OCI-LY1 (cell line): Measurements from ENCODE around the gene DDX10.
"Not testable (repeated sequence)": the region's sequence is repeated elsewhere in the genome, so short reads cannot be mapped to it uniquely, and the experiment has no call there.

Experiments used
- H2AFZ ChIP-seq: fragments of 200-600 bp; sonication (generic), shearing (Covaris generic); 2 replicates; pipeline ENCODE4 v1.6.0; 2014; ENCODE audit warnings: antibody characterized with exemption, mild to moderate bottlenecking, low read length
- H3F3A ChIP-seq: fragments of 200-600 bp; sonication (generic), shearing (Covaris generic); 2 replicates; pipeline ENCODE4 v1.6.0; 2014; ENCODE audit warnings: mild to moderate bottlenecking, antibody characterized with exemption, low read length, moderate library complexity; ENCODE audit not compliant: insufficient read depth
- H3K27ac ChIP-seq: fragments of 200-600 bp; sonication (generic); 2 replicates; pipeline ENCODE4 v1.5.1; 2014; ENCODE audit warnings: low read length, mixed run types, mild to moderate bottlenecking, low read depth; ENCODE audit not compliant: poor library complexity, severe bottlenecking
- H3K27me3 ChIP-seq: fragments of 200-600 bp; sonication (generic); 2 replicates; pipeline ENCODE4 v1.6.0; 2014; ENCODE audit warnings: antibody characterized with exemption, mild to moderate bottlenecking, low read length, moderate library complexity; ENCODE audit not compliant: insufficient read depth
- H3K36me3 ChIP-seq: fragments of 200-600 bp; sonication (generic); 2 replicates; pipeline ENCODE4 v1.6.1; 2014; ENCODE audit warnings: mild to moderate bottlenecking, antibody characterized with exemption, low read length, moderate library complexity, mixed read lengths; ENCODE audit not compliant: insufficient read depth
- H3K4me1 ChIP-seq: fragments of 200-600 bp; sonication (generic); 2 replicates; pipeline ENCODE4 v1.5.1; 2014; ENCODE audit warnings: mild to moderate bottlenecking, low read length, moderate library complexity; ENCODE audit not compliant: insufficient read depth, severe bottlenecking
- H3K4me2 ChIP-seq: fragments of 200-600 bp; sonication (generic), shearing (Covaris generic); 2 replicates; pipeline ENCODE4 v1.6.1; 2014; ENCODE audit warnings: low read length
- H3K4me3 ChIP-seq: fragments of 200-600 bp; sonication (generic); 2 replicates; pipeline ENCODE4 v1.5.1; 2014; ENCODE audit warnings: low read length, low read depth, mild to moderate bottlenecking, mixed read lengths; ENCODE audit not compliant: poor library complexity, severe bottlenecking
- H3K79me2 ChIP-seq: fragments of 200-600 bp; shearing (Covaris generic); 2 replicates; pipeline ENCODE4 v1.6.1; 2016; ENCODE audit warnings: mixed run types, low read length, mixed read lengths; ENCODE audit not compliant: insufficient read depth
- H3K9ac ChIP-seq: fragments of 200-600 bp; sonication (generic), shearing (Covaris generic); 2 replicates; pipeline ENCODE4 v1.6.1; 2014; ENCODE audit warnings: mild to moderate bottlenecking, low read length, mixed read lengths
- H3K9me2 ChIP-seq: fragments of 200-600 bp; sonication (generic), shearing (Covaris generic); 2 replicates; pipeline ENCODE4 v1.6.1; 2014; ENCODE audit warnings: low read depth, mild to moderate bottlenecking, low read length, mixed read lengths
- H3K9me3 ChIP-seq: fragments of 200-600 bp; shearing (Covaris generic); 2 replicates; pipeline ENCODE4 v1.6.1; 2014; ENCODE audit warnings: low read length, mixed read lengths
- H4K20me1 ChIP-seq: fragments of 200-600 bp; sonication (generic), shearing (Covaris generic); 2 replicates; pipeline ENCODE4 v1.6.0; 2016; ENCODE audit warnings: mild to moderate bottlenecking, low read length; ENCODE audit not compliant: insufficient read depth
- EZH2 ChIP-seq: fragments of 200-600 bp; sonication (generic), shearing (Covaris generic); IDR thresholded peaks from 2 replicates; pipeline ENCODE4 v1.8.0; 2017; ENCODE audit warnings: borderline replicate concordance, mixed run types, mild to moderate bottlenecking, antibody characterized with exemption, low read length, moderate library complexity, mixed read lengths
- TF ChIP-seq, protein P1 (sequence below): fragments of 200-600 bp; sonication (generic), shearing (Covaris generic); IDR thresholded peaks from 2 replicates; pipeline ENCODE4 v1.5.1; 2017; ENCODE audit warnings: mild to moderate bottlenecking, antibody characterized with exemption, low read length, moderate library complexity, mixed read lengths

The DDX10 gene

GRCh38 chr11:108636222-108636621 is 28.6 kb upstream of the DDX10 start:
- TF ChIP-seq, protein P1, sequence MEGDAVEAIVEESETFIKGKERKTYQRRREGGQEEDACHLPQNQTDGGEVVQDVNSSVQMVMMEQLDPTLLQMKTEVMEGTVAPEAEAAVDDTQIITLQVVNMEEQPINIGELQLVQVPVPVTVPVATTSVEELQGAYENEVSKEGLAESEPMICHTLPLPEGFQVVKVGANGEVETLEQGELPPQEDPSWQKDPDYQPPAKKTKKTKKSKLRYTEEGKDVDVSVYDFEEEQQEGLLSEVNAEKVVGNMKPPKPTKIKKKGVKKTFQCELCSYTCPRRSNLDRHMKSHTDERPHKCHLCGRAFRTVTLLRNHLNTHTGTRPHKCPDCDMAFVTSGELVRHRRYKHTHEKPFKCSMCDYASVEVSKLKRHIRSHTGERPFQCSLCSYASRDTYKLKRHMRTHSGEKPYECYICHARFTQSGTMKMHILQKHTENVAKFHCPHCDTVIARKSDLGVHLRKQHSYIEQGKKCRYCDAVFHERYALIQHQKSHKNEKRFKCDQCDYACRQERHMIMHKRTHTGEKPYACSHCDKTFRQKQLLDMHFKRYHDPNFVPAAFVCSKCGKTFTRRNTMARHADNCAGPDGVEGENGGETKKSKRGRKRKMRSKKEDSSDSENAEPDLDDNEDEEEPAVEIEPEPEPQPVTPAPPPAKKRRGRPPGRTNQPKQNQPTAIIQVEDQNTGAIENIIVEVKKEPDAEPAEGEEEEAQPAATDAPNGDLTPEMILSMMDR, result no peak
- TF ChIP-seq EZH2, result no peak
- Histone ChIP-seq H3K4me1 (no peaks in the 10 kb centered on the region), H3K4me2 (no peak overlapping the region), H2AFZ (no peak overlapping the region), H3K9me3 (no peaks in the 10 kb centered on the region), H3F3A (no peaks in the 10 kb centered on the region), H3K36me3 (no peaks in the 10 kb centered on the region), H3K79me2 (no peaks in the 10 kb centered on the region), H3K4me3 (no peak overlapping the region), H3K27me3 (no peaks in the 10 kb centered on the region), H4K20me1 (no peaks in the 10 kb centered on the region), H3K27ac (no peak overlapping the region), H3K9me2 (no peaks in the 10 kb centered on the region), H3K9ac (no peak overlapping the region)

- Histone ChIP-seq H3K9me2 (no peaks in the 10 kb centered on the region), H3F3A (no peaks in the 10 kb centered on the region), H3K27me3 (no peaks in the 10 kb centered on the region), H2AFZ (no peak overlapping the region), H3K27ac (no peak overlapping the region), H3K4me1 (no peaks in the 10 kb centered on the region), H3K79me2 (no peaks in the 10 kb centered on the region), H3K9ac (no peak overlapping the region), H3K36me3 (no peaks in the 10 kb centered on the region), H4K20me1 (no peaks in the 10 kb centered on the region), H3K9me3 (no peaks in the 10 kb centered on the region), H3K4me2 (no peak overlapping the region), H3K4me3 (no peak overlapping the region)
- TF ChIP-seq, protein P1, result no peak
- TF ChIP-seq EZH2, result no peak
Measured at GRCh38 chr11:108639146-108639545, 25.7 kb upstream of the DDX10 start.

- H3K27ac ChIP-seq, H4K20me1 ChIP-seq, H3K9me2 ChIP-seq, H3K4me1 ChIP-seq, H3K9ac ChIP-seq, H3K4me2 ChIP-seq, H3K9me3 ChIP-seq, H3F3A ChIP-seq, H2AFZ ChIP-seq, H3K4me3 ChIP-seq, H3K27me3 ChIP-seq, H3K36me3 ChIP-seq, H3K79me2 ChIP-seq: not testable (repeated sequence)
Measured at GRCh38 chr11:108641752-108642151, 23.1 kb upstream of the DDX10 start.

GRCh38 chr11:108643974-108644373 is 20.9 kb upstream of the DDX10 start:
- no peak overlapping the region for H3K9ac ChIP-seq
- H3F3A ChIP-seq, result no peaks in the 10 kb centered on the region
- H3K27ac ChIP-seq, result no peak overlapping the region
- H2AFZ ChIP-seq, result no peak overlapping the region
- no peaks in the 10 kb centered on the region for H4K20me1 ChIP-seq
- H3K36me3 ChIP-seq, result no peaks in the 10 kb centered on the region
- TF ChIP-seq, protein P1, result no peak
- no peak for TF ChIP-seq EZH2
- H3K27me3 ChIP-seq, result no peaks in the 10 kb centered on the region
- no peaks in the 10 kb centered on the region for H3K9me2 ChIP-seq
- H3K4me2 ChIP-seq, result no peak overlapping the region
- H3K4me1 ChIP-seq, result no peaks in the 10 kb centered on the region
- no peak overlapping the region for H3K4me3 ChIP-seq
- no peaks in the 10 kb centered on the region for H3K9me3 ChIP-seq
- H3K79me2 ChIP-seq, result no peaks in the 10 kb centered on the region
